Neural cell (in vitro differentiated cells): Measurements from ENCODE around the gene PHB1. TPM values are rescaled to one million over a fixed set of nuclear protein-coding genes. Genes with fewer than 3 reads are reported as not detected.

ENCODE experiments used
- H2AFZ ChIP-seq: fragments of 200-600, 300-800 bp; sonication (generic), shearing (Covaris generic); 2 replicates; pipeline ENCODE4 v1.6.0; 2014; ENCODE audit warnings: low read depth, mild to moderate bottlenecking, antibody characterized with exemption, low read length, moderate library complexity
- H3F3A ChIP-seq: fragments of 200-600 bp; shearing (Covaris generic); 2 replicates; pipeline ENCODE4 v1.6.1; 2016; ENCODE audit warnings: mild to moderate bottlenecking, moderate library complexity, mixed read lengths, antibody characterized with exemption, low read length; ENCODE audit not compliant: insufficient read depth, poor library complexity, severe bottlenecking
- H3K27ac ChIP-seq: fragments of 200-600, 300-800 bp; sonication (generic), shearing (Covaris generic); 2 replicates; pipeline ENCODE4 v1.5.1; 2014; ENCODE audit warnings: mild to moderate bottlenecking, low read length, moderate library complexity
- H3K27me3 ChIP-seq: fragments of 300-800, 200-600 bp; sonication (generic), shearing (Covaris generic); 2 replicates; pipeline ENCODE4 v1.6.0; 2014; ENCODE audit warnings: mild to moderate bottlenecking, low read depth, low read length, moderate library complexity; ENCODE audit not compliant: insufficient read depth
- H3K36me3 ChIP-seq: fragments of 300-800, 200-600 bp; sonication (generic), shearing (Covaris generic); 2 replicates; pipeline ENCODE4 v1.5.1; 2014; ENCODE audit warnings: mild to moderate bottlenecking, antibody characterized with exemption, low read length, moderate library complexity; ENCODE audit not compliant: insufficient read depth
- H3K4me2 ChIP-seq: fragments of 300-800, 200-600 bp; sonication (generic), shearing (Covaris generic); 2 replicates; pipeline ENCODE4 v1.6.0; 2014; ENCODE audit warnings: mild to moderate bottlenecking, low read length
- H3K4me3 ChIP-seq: fragments of 300-800, 200-600 bp; sonication (generic), shearing (Covaris generic); 2 replicates; pipeline ENCODE4 v1.5.1; 2014; ENCODE audit warnings: mild to moderate bottlenecking, low read length, moderate library complexity
- H3K79me2 ChIP-seq: fragments of 200-600 bp; shearing (Covaris generic); replicated peaks from 2 replicates; pipeline ENCODE4 v1.6.0; 2014; ENCODE audit warnings: mild to moderate bottlenecking, low read length, moderate library complexity; ENCODE audit not compliant: insufficient read depth
- H3K9ac ChIP-seq: fragments of 300-800, 200-600 bp; sonication (generic), shearing (Covaris generic); 2 replicates; pipeline ENCODE4 v1.6.1; 2016; ENCODE audit warnings: mild to moderate bottlenecking, low read length, mixed read lengths
- H3K9me2 ChIP-seq: fragments of 200-600 bp; shearing (Covaris generic); 2 replicates; pipeline ENCODE4 v1.6.1; 2016; ENCODE audit warnings: mild to moderate bottlenecking, low read length, mixed read lengths; ENCODE audit not compliant: insufficient read depth
- H3K9me3 ChIP-seq: fragments of 200-600, 300-800 bp; sonication (generic), shearing (Covaris generic); 2 replicates; pipeline ENCODE4 v1.6.1; 2016; ENCODE audit warnings: mild to moderate bottlenecking, mixed run types, low read length, moderate library complexity, mixed read lengths
- H4K20me1 ChIP-seq: fragments of 200-600 bp; shearing (Covaris generic); 2 replicates; pipeline ENCODE4 v1.6.1; 2016; ENCODE audit warnings: mild to moderate bottlenecking, mixed run types; ENCODE audit not compliant: insufficient read depth
- EP300 ChIP-seq: fragments of 450-650 bp; conservative IDR thresholded peaks from 2 replicates; pipeline ENCODE4 v1.6.1; 2014; ENCODE audit warnings: antibody characterized with exemption, mild to moderate bottlenecking, moderate library complexity; ENCODE audit not compliant: poor library complexity, severe bottlenecking
- EZH2 ChIP-seq: fragments of 200-600, 300-800 bp; shearing (Covaris generic), sonication (generic); IDR thresholded peaks from 2 replicates; pipeline ENCODE4 v1.6.1; 2014; ENCODE audit warnings: antibody characterized with exemption, low read length, borderline replicate concordance, mild to moderate bottlenecking; ENCODE audit not compliant: insufficient read depth, poor library complexity, severe bottlenecking
- MXI1 ChIP-seq: fragments of 450-650 bp; conservative IDR thresholded peaks from 2 replicates; pipeline ENCODE4 v1.6.1; 2014; ENCODE audit warnings: antibody characterized with exemption, mild to moderate bottlenecking; ENCODE audit not compliant: poor library complexity, severe bottlenecking
- POLR2AphosphoS5 ChIP-seq: IDR thresholded peaks from 2 replicates; pipeline ENCODE4 v1.6.1; 2012
- RAD21 ChIP-seq: fragments of 450-650 bp; conservative IDR thresholded peaks from 2 replicates; pipeline ENCODE4 v1.6.1; 2014; ENCODE audit warnings: antibody characterized with exemption, mild to moderate bottlenecking, moderate library complexity
- REST ChIP-seq: IDR thresholded peaks from 2 replicates; pipeline ENCODE4 v1.6.1; 2012; ENCODE audit warnings: borderline replicate concordance
- SMC3 ChIP-seq: fragments of 450-650 bp; conservative IDR thresholded peaks from 2 replicates; pipeline ENCODE4 v1.6.1; 2014; ENCODE audit warnings: antibody characterized with exemption, mild to moderate bottlenecking, moderate library complexity; ENCODE audit not compliant: poor library complexity
- TAF1 ChIP-seq: IDR thresholded peaks from 2 replicates; pipeline ENCODE4 v1.6.1; 2012; ENCODE audit warnings: low read depth
- polyA plus RNA-seq: library from polyadenylated mRNA; depleted of rRNA; stranded (reverse); fragments of >200 nt; gene quantifications from 2 replicates; pipeline ENCODE4 v1.2.3, GENCODE V29; 2014

PHB1 gene
- polyA plus RNA-seq, 1 donor from 2014 or later = 99.0 TPM

- no peaks in the 10 kb centered on the region for H3K27me3 ChIP-seq
These were observed 54.5 kb downstream of the PHB1 start for GRCh38 chr17:49359990-49360795.

GRCh38 chr17:49358641-49359247 lies 55.9 kb downstream of the PHB1 start:
- Histone ChIP-seq H3K9me2 (no peaks in the 10 kb centered on the region), H3K79me2 (peaks cover 63% of the 10 kb centered on the region), H3K27me3 (no peaks in the 10 kb centered on the region), H3K9me3 (no peaks in the 10 kb centered on the region), H3F3A (no peaks in the 10 kb centered on the region), H3K9ac (no peak overlapping the region), H4K20me1 (no peaks in the 10 kb centered on the region), H2AFZ (no peak overlapping the region), H3K36me3 (no peaks in the 10 kb centered on the region), H3K27ac (no peak overlapping the region), H3K4me2 (peak overlapping the region; percentile 93), H3K4me3 (peak overlapping the region; percentile 70)
- no peak for TF ChIP-seq MXI1
- no peak for TF ChIP-seq REST
- no peak for TF ChIP-seq SMC3
- no peak for TF ChIP-seq POLR2AphosphoS5
- TF ChIP-seq EP300 = no peak
- TF ChIP-seq TAF1 = no peak
- no peak for TF ChIP-seq EZH2
- no peak for TF ChIP-seq RAD21

More at GRCh38 chr17:49359990-49360795, 54.5 kb downstream of the PHB1 start:
- no peaks in the 10 kb centered on the region for H3K36me3 ChIP-seq
- H3F3A ChIP-seq = no peaks in the 10 kb centered on the region
- H3K79me2 ChIP-seq = peaks cover 49% of the 10 kb centered on the region
- H3K9me2 ChIP-seq = no peaks in the 10 kb centered on the region
- H3K27ac ChIP-seq = peak overlapping the region; percentile 90
- peak overlapping the region; percentile 93 for H3K4me2 ChIP-seq
- H3K9ac ChIP-seq = peak overlapping the region; percentile 99
- no peaks in the 10 kb centered on the region for H4K20me1 ChIP-seq
- peak overlapping the region; percentile 76 for H2AFZ ChIP-seq
- peak; percentile 20 for TF ChIP-seq REST
- TF ChIP-seq MXI1 = peak; percentile 89
- TF ChIP-seq SMC3 = no peak
- peak; percentile 0 for TF ChIP-seq TAF1
- TF ChIP-seq EZH2 = no peak
- H3K9me3 ChIP-seq = no peaks in the 10 kb centered on the region
- H3K4me3 ChIP-seq = peak overlapping the region; percentile 70
